Liver (tissue), 3 donors: ENCODE measurements around the gene ADAMTS16.

Source experiments
- FOXA1 ChIP-seq: IDR thresholded peaks from 2 replicates; pipeline ENCODE4 v1.6.1; 2016; ENCODE audit warnings: antibody characterized with exemption
- HNF4A ChIP-seq, 2 donors: conservative IDR thresholded peaks; 2 replicates each; pipeline ENCODE4 v1.6.1; 2016; ENCODE audit warnings: antibody characterized with exemption in 2 of 2, mild to moderate bottlenecking in 2 of 2
- RAD21 ChIP-seq, 2 donors: IDR thresholded peaks; 2 replicates each; pipeline ENCODE4 v1.6.1; 2016; ENCODE audit warnings: antibody characterized with exemption in 2 of 2, mild to moderate bottlenecking in 2 of 2
- TAF1 ChIP-seq: conservative IDR thresholded peaks from 2 replicates; pipeline ENCODE4 v1.6.1; 2016; ENCODE audit warnings: antibody characterized with exemption, mild to moderate bottlenecking
- TF ChIP-seq, protein P1 (sequence below): fragments of 150-350 bp; IDR thresholded peaks from 2 replicates; pipeline ENCODE4 v1.5.1; 2017; ENCODE audit warnings: improper control_type of control experiment, low read depth, low read length; ENCODE audit not compliant: missing input control
- TF ChIP-seq, protein P2 (sequence below): IDR thresholded peaks from 2 replicates; pipeline ENCODE4 v1.6.1; 2016; ENCODE audit warnings: antibody characterized with exemption
- TF ChIP-seq, protein P3 (sequence below): IDR thresholded peaks from 2 replicates; pipeline ENCODE4 v1.6.1; 2016; ENCODE audit warnings: antibody characterized with exemption
- TF ChIP-seq, protein P4 (sequence below): IDR thresholded peaks from 2 replicates; pipeline ENCODE4 v1.6.1; 2016; ENCODE audit warnings: antibody characterized with exemption, mild to moderate bottlenecking
- donor health status: healthy.
- donor health status: healthy.

DNA sequence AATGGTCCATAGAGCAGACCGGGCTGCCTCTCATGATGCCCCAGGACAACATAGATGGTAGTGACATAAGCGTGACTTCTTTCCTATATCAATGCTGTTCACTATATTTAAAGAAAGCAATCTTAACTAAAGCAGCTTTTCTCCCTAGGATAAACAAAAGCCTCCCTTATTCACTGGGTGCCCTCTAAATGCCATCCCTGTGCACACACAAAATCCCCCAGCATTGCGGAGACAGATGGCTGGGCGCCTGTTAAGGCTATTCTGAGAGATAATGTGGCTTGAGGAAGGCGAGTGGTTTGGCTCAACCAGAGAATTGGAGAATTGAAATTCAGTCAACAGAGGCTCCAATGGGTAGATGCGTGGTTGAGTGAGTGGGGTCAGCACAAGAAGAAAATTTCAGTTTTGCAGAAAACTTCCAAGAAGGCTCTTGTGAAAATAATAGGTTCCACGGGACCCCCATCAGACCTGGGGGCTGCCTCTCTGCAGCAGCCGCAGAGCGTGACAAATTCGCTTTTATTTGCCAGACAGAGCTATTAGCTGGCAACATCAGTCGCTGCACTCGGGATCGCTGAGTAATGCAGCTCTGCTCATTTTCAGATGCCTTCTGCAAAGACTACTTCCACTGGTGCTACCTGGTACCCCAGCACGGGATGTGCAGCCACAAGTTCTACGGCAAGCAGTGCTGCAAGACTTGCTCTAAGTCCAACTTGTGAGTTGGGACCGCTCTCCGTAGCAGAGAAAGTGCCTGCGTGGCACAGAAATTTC lies 178.5 kb downstream of the ADAMTS16 start:
- TF ChIP-seq, protein P1, sequence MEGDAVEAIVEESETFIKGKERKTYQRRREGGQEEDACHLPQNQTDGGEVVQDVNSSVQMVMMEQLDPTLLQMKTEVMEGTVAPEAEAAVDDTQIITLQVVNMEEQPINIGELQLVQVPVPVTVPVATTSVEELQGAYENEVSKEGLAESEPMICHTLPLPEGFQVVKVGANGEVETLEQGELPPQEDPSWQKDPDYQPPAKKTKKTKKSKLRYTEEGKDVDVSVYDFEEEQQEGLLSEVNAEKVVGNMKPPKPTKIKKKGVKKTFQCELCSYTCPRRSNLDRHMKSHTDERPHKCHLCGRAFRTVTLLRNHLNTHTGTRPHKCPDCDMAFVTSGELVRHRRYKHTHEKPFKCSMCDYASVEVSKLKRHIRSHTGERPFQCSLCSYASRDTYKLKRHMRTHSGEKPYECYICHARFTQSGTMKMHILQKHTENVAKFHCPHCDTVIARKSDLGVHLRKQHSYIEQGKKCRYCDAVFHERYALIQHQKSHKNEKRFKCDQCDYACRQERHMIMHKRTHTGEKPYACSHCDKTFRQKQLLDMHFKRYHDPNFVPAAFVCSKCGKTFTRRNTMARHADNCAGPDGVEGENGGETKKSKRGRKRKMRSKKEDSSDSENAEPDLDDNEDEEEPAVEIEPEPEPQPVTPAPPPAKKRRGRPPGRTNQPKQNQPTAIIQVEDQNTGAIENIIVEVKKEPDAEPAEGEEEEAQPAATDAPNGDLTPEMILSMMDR = no peak
- TF ChIP-seq RAD21 (IDR thresholded peaks at IDR 0.05) (no peak), TAF1 (no peak), HNF4A (conservative IDR thresholded peaks at IDR 0.05) (no peak), FOXA1 (no peak)
- TF ChIP-seq, protein P2, sequence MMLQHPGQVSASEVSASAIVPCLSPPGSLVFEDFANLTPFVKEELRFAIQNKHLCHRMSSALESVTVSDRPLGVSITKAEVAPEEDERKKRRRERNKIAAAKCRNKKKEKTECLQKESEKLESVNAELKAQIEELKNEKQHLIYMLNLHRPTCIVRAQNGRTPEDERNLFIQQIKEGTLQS = no peak
- TF ChIP-seq, protein P3, sequence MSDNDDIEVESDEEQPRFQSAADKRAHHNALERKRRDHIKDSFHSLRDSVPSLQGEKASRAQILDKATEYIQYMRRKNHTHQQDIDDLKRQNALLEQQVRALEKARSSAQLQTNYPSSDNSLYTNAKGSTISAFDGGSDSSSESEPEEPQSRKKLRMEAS = no peak
- TF ChIP-seq, protein P4, sequence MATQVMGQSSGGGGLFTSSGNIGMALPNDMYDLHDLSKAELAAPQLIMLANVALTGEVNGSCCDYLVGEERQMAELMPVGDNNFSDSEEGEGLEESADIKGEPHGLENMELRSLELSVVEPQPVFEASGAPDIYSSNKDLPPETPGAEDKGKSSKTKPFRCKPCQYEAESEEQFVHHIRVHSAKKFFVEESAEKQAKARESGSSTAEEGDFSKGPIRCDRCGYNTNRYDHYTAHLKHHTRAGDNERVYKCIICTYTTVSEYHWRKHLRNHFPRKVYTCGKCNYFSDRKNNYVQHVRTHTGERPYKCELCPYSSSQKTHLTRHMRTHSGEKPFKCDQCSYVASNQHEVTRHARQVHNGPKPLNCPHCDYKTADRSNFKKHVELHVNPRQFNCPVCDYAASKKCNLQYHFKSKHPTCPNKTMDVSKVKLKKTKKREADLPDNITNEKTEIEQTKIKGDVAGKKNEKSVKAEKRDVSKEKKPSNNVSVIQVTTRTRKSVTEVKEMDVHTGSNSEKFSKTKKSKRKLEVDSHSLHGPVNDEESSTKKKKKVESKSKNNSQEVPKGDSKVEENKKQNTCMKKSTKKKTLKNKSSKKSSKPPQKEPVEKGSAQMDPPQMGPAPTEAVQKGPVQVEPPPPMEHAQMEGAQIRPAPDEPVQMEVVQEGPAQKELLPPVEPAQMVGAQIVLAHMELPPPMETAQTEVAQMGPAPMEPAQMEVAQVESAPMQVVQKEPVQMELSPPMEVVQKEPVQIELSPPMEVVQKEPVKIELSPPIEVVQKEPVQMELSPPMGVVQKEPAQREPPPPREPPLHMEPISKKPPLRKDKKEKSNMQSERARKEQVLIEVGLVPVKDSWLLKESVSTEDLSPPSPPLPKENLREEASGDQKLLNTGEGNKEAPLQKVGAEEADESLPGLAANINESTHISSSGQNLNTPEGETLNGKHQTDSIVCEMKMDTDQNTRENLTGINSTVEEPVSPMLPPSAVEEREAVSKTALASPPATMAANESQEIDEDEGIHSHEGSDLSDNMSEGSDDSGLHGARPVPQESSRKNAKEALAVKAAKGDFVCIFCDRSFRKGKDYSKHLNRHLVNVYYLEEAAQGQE = no peak
